Pancreas (tissue), 10 donors: Measurements from ENCODE around the gene SLC51A. TPM values are rescaled to one million over a fixed set of nuclear protein-coding genes. Genes with fewer than 3 reads are reported as not detected.

Experiments used
- ATAC-seq, 4 donors: fragments of 200-7000 bp; cut with Tn5 transposase; one replicate each; pipeline versions ENCODE4 v1.8.0 to v1.9.1; 2020; ENCODE audit warnings: mild to moderate bottlenecking in 4 of 4, moderate library complexity in 4 of 4
- DNase-seq, 6 donors: peaks; one replicate each; pipeline ENCODE4 v3.0.0-alpha.2; 2020
- FAIRE-seq: peaks from 2 replicates; lab custom pipeline; 2012; peaks lifted over from hg19 to GRCh38; lab: Jason Lieb, UNC
- H3K27ac ChIP-seq, 4 donors: fragments of 200-600 bp; sonication (generic); 1 replicate in 3 of 4; 2 replicates in 1 of 4; pipeline versions ENCODE4 v1.5.0 to v1.8.0; 2020
- H3K27me3 ChIP-seq, 4 donors: fragments of 200-600 bp; one replicate each; pipeline ENCODE4 v1.8.0; 2021
- H3K36me3 ChIP-seq, 3 donors: fragments of 200-600 bp; sonication (generic) in 1 of 3; one replicate each; pipeline versions ENCODE4 v1.5.0 to v1.8.0; 2020 to 2021
- H3K4me1 ChIP-seq, 3 donors: fragments of 200-600 bp; one replicate each; pipeline ENCODE4 v1.8.0; 2021
- H3K4me3 ChIP-seq, 4 donors: fragments of 200-600 bp; sonication (generic) in 2 of 4; one replicate each; pipeline versions ENCODE4 v1.5.0 to v1.8.0; 2020 to 2021
- H3K9me3 ChIP-seq, 4 donors: fragments of 200-600 bp; one replicate each; pipeline ENCODE4 v1.8.0; 2021
- CTCF ChIP-seq, 4 donors: fragments of 200-600 bp; sonication (generic) in 3 of 4; IDR thresholded peaks; one replicate each; pipeline versions ENCODE4 v1.5.0 to v1.8.0; 2021; ENCODE audit warnings: antibody characterized with exemption in 4 of 4
- WGBS, 2 donors: extraction: QIAGEN DNeasy Blood & Tissue Kit; methylation state at CpG; one replicate each; pipeline ENCODE4 v1.1.7; 2013; 5-methylcytosine and 5-hydroxymethylcytosine counted together
- intact Hi-C, 3 donors: fragments of 100-400 bp; cut with DNase I; formaldehyde crosslinking; loops; one replicate each; pipeline versions ENCODE4 v1.11.1 to v1.14.2; 2022
- polyA plus RNA-seq, 2 donors: library from polyadenylated mRNA; stranded (reverse); fragments of 200-250 nt; gene quantifications; one replicate each; pipeline ENCODE4 v1.2.3, GENCODE V29; 2013
- total RNA-seq, 6 donors: library from RNA; stranded (reverse); fragmentation: NEBNext Ultra II Directional in 4 of 6; extraction: Animal tissue kit (Norgen Biotek cat#: 25700) in 4 of 6; gene quantifications; one replicate each; pipeline versions ENCODE4 v1.2.1 to v1.2.4, GENCODE V29; 2021 to 2023
- donor health status: healthy with polysubstance abuse.
- donor health status: DM: no; HTN: no; CAD: no; lungs with moderate emphysema.
- donor health status: DM: no; HTN: no; CAD: no.
- donor health status: control.
- donor health status: control.
- donor health status: Bipolar disorder and iron deficiency.
- donor health status: DM: yes; HTN: yes; CAD: no.
- donor health status: DM: no; HTN: no; CAD: no.
- donor health status: DM: no; HTN: no; CAD: no.
- donor health status: DM: yes; HTN: yes; CAD: no.

SLC51A gene
- total and polyA plus RNA-seq, 8 donors = 0.19 to 1.2 (median 0.30) TPM; not detected in 4

GRCh38 chr3:196195664-196196265 is 20.6 kb upstream of the SLC51A start:
- Histone ChIP-seq H3K4me3 (no peak overlapping the region), H3K27me3 (no peaks in the 10 kb centered on the region), H3K4me1 (peaks cover 0 to 20% (median 12%) of the 10 kb centered on the region in 3 donors), H3K36me3 (no peaks in the 10 kb centered on the region), H3K27ac (no peak overlapping the region), H3K9me3 (no peaks in the 10 kb centered on the region)
- FAIRE-seq (no peak), ATAC-seq (no peak), DNase-seq (no peak)
- intact Hi-C loops = loop anchor here (2.0 to 10.0 kb wide), 3 partner anchors 121 to 123 kb away; no protein-coding TSS in a partner anchor
- TF ChIP-seq CTCF (IDR thresholded peaks at IDR 0.05) = no peak
- 75 to 76% methylated on average over 14 of the region's 14 CpGs for WGBS, 2 donors

GRCh38 chr3:196197524-196197923 is 18.8 kb upstream of the SLC51A start:
- ATAC-seq (no peak), DNase-seq (no peak), FAIRE-seq (no peak)
- intact Hi-C loops = loop anchor here (2.0 to 10.0 kb wide), 3 partner anchors 123 to 125 kb away; no protein-coding TSS in a partner anchor
- no peak overlapping the region for H3K27ac ChIP-seq
- no peaks in the 10 kb centered on the region for H3K36me3 ChIP-seq
- H3K9me3 ChIP-seq = no peaks in the 10 kb centered on the region
- 80% methylated on average over 17 of the region's 17 CpGs for WGBS, 2 donors
- H3K27me3 ChIP-seq = no peaks in the 10 kb centered on the region
- TF ChIP-seq CTCF (IDR thresholded peaks at IDR 0.05) = no peak
- H3K4me1 ChIP-seq = peaks cover 0 to 19% (median 12%) of the 10 kb centered on the region in 3 donors
- no peak overlapping the region for H3K4me3 ChIP-seq

GRCh38 chr3:196198081-196198675 is 18.2 kb upstream of the SLC51A start:
- Histone ChIP-seq H3K4me3 (no peak overlapping the region), H3K9me3 (no peaks in the 10 kb centered on the region), H3K4me1 (peaks cover 0 to 13% (median 10%) of the 10 kb centered on the region in 3 donors), H3K27ac (no peak overlapping the region), H3K36me3 (no peaks in the 10 kb centered on the region), H3K27me3 (no peaks in the 10 kb centered on the region)
- intact Hi-C loops = loop anchor here in 2 of 3 donors (5.0 to 10.0 kb wide), 2 partner anchors 123 to 126 kb away; no protein-coding TSS in a partner anchor
- FAIRE-seq (no peak), ATAC-seq (no peak), DNase-seq (no peak)
- TF ChIP-seq CTCF (IDR thresholded peaks at IDR 0.05) = no peak
- 83 to 84% methylated on average over 15 of the region's 15 CpGs for WGBS, 2 donors

- FAIRE-seq (no peak), ATAC-seq (no peak), DNase-seq (no peak)
- H3K4me1 ChIP-seq = peaks cover 0 to 6% (median under 1%) of the 10 kb centered on the region in 3 donors
- no peaks in the 10 kb centered on the region for H3K9me3 ChIP-seq
- H3K27ac ChIP-seq = no peak overlapping the region
- no peak for TF ChIP-seq CTCF (IDR thresholded peaks at IDR 0.05)
- H3K36me3 ChIP-seq = no peaks in the 10 kb centered on the region
- H3K4me3 ChIP-seq = no peak overlapping the region
- H3K27me3 ChIP-seq = no peaks in the 10 kb centered on the region
- WGBS, 2 donors = 74 to 80% methylated on average over 18 of the region's 19 CpGs
- intact Hi-C loops = loop anchor here in 2 of 3 donors (5.0 to 10.0 kb wide), 2 partner anchors 124 to 127 kb away; no protein-coding TSS in a partner anchor
Observed at GRCh38 chr3:196198771-196199753, 17.3 kb upstream of the SLC51A start.
